ENCODE measurements around the gene ABHD17B.
"Not testable (repeated sequence)": the region's sequence is repeated elsewhere in the genome, so short reads cannot be mapped to it uniquely, and the experiment has no call there.

The ABHD17B gene

GRCh38 chr9:71916834-71917534 lies 6.0 kb upstream of the ABHD17B start:
- H3K4me3 ChIP-seq (ENCODE audit: low read depth, low read length) = no peak overlapping the region

- no peak overlapping the region for H3K4me3 ChIP-seq (ENCODE audit: low read depth, low read length)
These were observed 4.5 kb upstream of the ABHD17B start for GRCh38 chr9:71915495-71915894.

- peak overlapping the region; percentile 91 for H3K4me3 ChIP-seq (ENCODE audit: low read depth, low read length)
These were observed 929 bp upstream of the ABHD17B start for GRCh38 chr9:71911908-71912335.

GRCh38 chr9:71910650-71911060 lies 338 bp downstream of the ABHD17B start:
- H3K4me3 ChIP-seq (ENCODE audit: low read depth, low read length) = peak overlapping the region; percentile 97

- peak overlapping the region; percentile 97 for H3K4me3 ChIP-seq (ENCODE audit: low read depth, low read length)
These were observed 925 bp downstream of the ABHD17B start for GRCh38 chr9:71909887-71910649.

GRCh38 chr9:71908825-71909224 lies 2.2 kb downstream of the ABHD17B start:
- peak overlapping the region; percentile 97 for H3K4me3 ChIP-seq (ENCODE audit: low read depth, low read length)

GRCh38 chr9:71904076-71904475 lies 6.9 kb downstream of the ABHD17B start:
- no peak overlapping the region for H3K4me3 ChIP-seq (ENCODE audit: low read depth, low read length)

GRCh38 chr9:71901695-71902597 lies 9.0 kb downstream of the ABHD17B start:
- H3K4me3 ChIP-seq (ENCODE audit: low read depth, low read length) = no peak overlapping the region

- H3K4me3 ChIP-seq (ENCODE audit: low read depth, low read length) = not testable (repeated sequence)
These were observed 12.2 kb downstream of the ABHD17B start for GRCh38 chr9:71898756-71899155.

GRCh38 chr9:71897577-71897976 lies 13.4 kb downstream of the ABHD17B start:
- H3K4me3 ChIP-seq (ENCODE audit: low read depth, low read length) = no peak overlapping the region

GRCh38 chr9:71896761-71897160 lies 14.2 kb downstream of the ABHD17B start:
- H3K4me3 ChIP-seq (ENCODE audit: low read depth, low read length) = no peak overlapping the region

- no peak overlapping the region for H3K4me3 ChIP-seq (ENCODE audit: low read depth, low read length)
These were observed 15.0 kb downstream of the ABHD17B start for GRCh38 chr9:71895955-71896354.

- H3K4me3 ChIP-seq (ENCODE audit: low read depth, low read length) = no peak overlapping the region
These were observed 15.9 kb downstream of the ABHD17B start for GRCh38 chr9:71895117-71895516.

GRCh38 chr9:71891557-71892189 lies 19.3 kb downstream of the ABHD17B start:
- H3K4me3 ChIP-seq (ENCODE audit: low read depth, low read length) = no peak overlapping the region

GRCh38 chr9:71890042-71890679 lies 20.8 kb downstream of the ABHD17B start:
- no peak overlapping the region for H3K4me3 ChIP-seq (ENCODE audit: low read depth, low read length)

GRCh38 chr9:71887362-71887761 lies 23.6 kb downstream of the ABHD17B start:
- H3K4me3 ChIP-seq (ENCODE audit: low read depth, low read length) = no peak overlapping the region

- no peak overlapping the region for H3K4me3 ChIP-seq (ENCODE audit: low read depth, low read length)
These were observed 24.5 kb downstream of the ABHD17B start for GRCh38 chr9:71886541-71886940.

GRCh38 chr9:71886015-71886414 lies 25.0 kb downstream of the ABHD17B start:
- no peak overlapping the region for H3K4me3 ChIP-seq (ENCODE audit: low read depth, low read length)

- no peak overlapping the region for H3K4me3 ChIP-seq (ENCODE audit: low read depth, low read length)
These were observed 25.5 kb downstream of the ABHD17B start for GRCh38 chr9:71885467-71885866.

GRCh38 chr9:71884005-71884404 lies 27.0 kb downstream of the ABHD17B start:
- no peak overlapping the region for H3K4me3 ChIP-seq (ENCODE audit: low read depth, low read length)
